GM12891 (cell line): Measurements from ENCODE around the gene MLH1.

Experiments
- DNase-seq: peaks from one replicate; pipeline ENCODE4 v3.0.0; 2011; ENCODE audit warnings: low spot score; ENCODE audit not compliant: insufficient read length
- FAIRE-seq: peaks from 2 replicates; lab custom pipeline; 2011; peaks lifted over from hg19 to GRCh38; lab: Jason Lieb, UNC
- PAX5 ChIP-seq: IDR thresholded peaks from 2 replicates; pipeline ENCODE4 v1.6.1; 2011; ENCODE audit warnings: low read length, moderate library complexity, mild to moderate bottlenecking; ENCODE audit not compliant: insufficient read depth, severe bottlenecking
- POLR2A ChIP-seq: IDR thresholded peaks from 2 replicates; pipeline ENCODE4 v1.6.1; 2011; ENCODE audit warnings: low read depth, low read length, control low read depth
- POLR2AphosphoS5 ChIP-seq: IDR thresholded peaks from 2 replicates; pipeline ENCODE4 v1.6.1; 2011; ENCODE audit warnings: low read depth, low read length, control low read depth
- POU2F2 ChIP-seq: IDR thresholded peaks from 2 replicates; pipeline ENCODE4 v1.6.1; 2011; ENCODE audit warnings: low read depth, mild to moderate bottlenecking, control low read depth, low read length, moderate library complexity
- SPI1 ChIP-seq: IDR thresholded peaks from 2 replicates; pipeline ENCODE4 v1.6.1; 2011; ENCODE audit warnings: low read depth, low read length, control low read depth
- TAF1 ChIP-seq: IDR thresholded peaks from 2 replicates; pipeline ENCODE4 v1.6.1; 2011; ENCODE audit warnings: low read depth, low read length, control low read depth

MLH1 gene

DNA sequence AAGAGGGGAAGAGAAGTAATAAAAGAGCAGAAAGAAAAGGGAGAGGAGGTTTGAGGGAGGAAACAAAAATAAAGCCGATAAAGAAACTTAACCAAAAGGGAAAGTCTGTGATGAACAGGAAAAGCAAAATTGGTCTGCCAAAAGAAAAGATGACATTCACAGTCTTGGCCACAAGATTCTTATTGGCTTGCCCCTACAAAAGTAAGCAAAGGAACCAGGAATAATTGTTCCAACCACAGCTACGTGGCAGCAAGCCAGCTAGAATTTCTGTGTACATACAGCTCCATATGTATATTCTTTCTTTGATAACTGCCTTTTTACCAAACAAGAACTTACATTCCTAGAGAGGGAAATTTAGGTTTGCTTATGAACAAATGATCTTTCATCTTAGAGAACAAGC, 79.6 kb downstream of the MLH1 start:
- FAIRE-seq (no peak), DNase-seq (no peak)
- TF ChIP-seq POU2F2: no peak

DNA sequence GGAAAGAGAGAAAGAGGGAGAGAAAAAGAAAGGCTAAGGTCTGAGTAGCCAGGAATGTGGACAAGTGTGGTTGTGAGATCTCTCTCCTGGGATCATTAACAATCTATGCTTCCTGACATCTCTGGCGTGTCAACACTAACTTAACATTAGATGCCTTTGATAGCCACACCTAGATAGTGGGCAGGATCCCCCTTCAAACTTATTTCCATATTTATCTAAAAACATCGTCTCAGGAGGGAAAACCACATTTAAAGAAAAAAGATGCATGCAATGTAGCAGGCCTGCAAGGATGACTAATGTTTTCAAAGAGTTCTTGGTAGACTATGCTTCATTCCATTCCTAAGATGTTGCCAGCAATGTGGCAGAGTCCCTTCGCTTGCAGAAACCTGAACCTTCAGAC, 80.9 kb downstream of the MLH1 start:
- FAIRE-seq (no peak), DNase-seq (no peak)
- no peak for TF ChIP-seq POU2F2
- TF ChIP-seq TAF1: no peak
- TF ChIP-seq POLR2AphosphoS5: no peak
- TF ChIP-seq SPI1: no peak
- TF ChIP-seq PAX5: no peak

DNA sequence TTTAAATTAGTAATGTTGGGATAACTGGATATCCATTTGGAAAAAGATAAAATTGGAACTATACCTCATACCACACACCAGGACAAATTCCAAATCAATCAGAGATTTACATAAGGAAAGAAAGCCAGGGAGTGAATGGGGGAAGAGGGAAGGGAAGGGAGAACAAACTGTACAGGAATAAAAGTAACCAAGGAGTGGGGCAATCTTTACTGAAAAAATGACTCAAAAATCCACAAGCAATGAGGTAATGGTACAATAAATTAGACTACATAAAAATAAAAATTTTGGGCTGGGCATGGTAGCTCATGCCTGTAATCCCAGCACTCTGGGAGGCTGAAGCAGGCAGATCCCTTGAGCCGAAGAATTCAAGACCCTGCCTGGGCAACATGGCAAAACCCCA, 82.6 kb downstream of the MLH1 start:
- FAIRE-seq: no peak
- no peak for DNase-seq
- no peak for TF ChIP-seq TAF1
- no peak for TF ChIP-seq POU2F2
- TF ChIP-seq PAX5: no peak

DNA sequence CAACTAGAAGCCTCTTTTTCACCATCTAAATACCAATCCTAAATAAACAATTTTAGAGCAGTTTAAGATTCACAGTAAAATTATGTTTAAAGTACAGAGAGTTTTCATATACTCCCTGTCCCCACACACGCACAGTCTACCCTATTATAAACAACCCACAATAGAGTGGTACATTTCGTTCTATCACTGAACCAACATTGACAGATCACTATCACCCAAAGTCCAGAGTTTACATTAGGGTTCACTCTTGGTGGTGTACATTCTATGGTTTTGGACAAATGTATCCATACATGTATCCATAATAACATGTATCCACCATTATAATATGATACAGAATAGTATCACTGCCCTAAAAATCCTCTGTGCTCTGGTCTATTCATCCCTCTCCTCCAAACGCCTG, 89.0 kb downstream of the MLH1 start:
- DNase-seq (no peak), FAIRE-seq (no peak)
- no peak for TF ChIP-seq POLR2AphosphoS5
- no peak for TF ChIP-seq POLR2A
- no peak for TF ChIP-seq POU2F2
- no peak for TF ChIP-seq TAF1

DNA sequence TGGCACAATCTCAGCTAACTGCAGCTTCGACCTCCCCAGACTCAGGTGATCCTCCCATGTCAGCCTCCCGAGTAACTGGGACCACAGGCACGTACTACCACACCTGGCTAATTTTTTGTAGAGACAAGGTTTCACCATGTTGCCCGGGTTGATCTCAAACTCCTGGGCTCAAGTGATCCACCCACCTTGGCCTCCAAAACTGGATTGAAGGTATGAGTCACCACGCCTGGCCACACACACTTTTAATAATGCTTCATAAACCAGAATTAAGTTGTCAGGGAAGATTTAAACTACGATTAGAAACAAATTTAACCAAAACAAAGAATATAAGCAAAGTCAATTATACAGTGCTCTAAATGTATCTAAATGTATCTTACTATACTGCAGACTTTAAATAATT, 93.6 kb downstream of the MLH1 start:
- TF ChIP-seq POU2F2: no peak
- no peak for TF ChIP-seq SPI1
- TF ChIP-seq PAX5: no peak
- no peak for TF ChIP-seq POLR2AphosphoS5
- no peak for TF ChIP-seq POLR2A
- no peak for TF ChIP-seq TAF1
- DNase-seq: no peak

DNA sequence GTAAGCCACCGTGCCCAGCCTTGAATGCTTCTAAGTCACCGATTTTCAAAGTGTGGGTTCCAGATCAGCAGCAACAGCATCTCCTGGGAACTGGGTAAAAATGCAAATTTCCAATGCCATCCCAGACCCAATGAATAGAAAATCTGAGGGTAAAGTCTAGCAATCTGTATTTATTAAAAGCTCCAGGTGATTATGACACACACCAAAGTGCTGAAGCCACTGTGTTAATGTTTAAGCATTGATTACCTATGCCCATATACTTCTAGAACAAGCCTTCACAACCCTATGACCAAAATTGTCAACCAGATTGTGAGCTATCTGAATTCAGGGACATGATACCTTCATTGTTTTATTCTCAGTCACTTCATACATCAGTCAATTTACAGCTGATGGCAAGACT, 94.6 kb downstream of the MLH1 start:
- TF ChIP-seq POLR2AphosphoS5 (no peak), POLR2A (no peak), SPI1 (no peak), TAF1 (no peak), PAX5 (no peak), POU2F2 (no peak)
- DNase-seq (no peak), FAIRE-seq (no peak)

More for the DNA sequence above, 93.6 kb downstream of the MLH1 start:
- no peak for FAIRE-seq

DNA sequence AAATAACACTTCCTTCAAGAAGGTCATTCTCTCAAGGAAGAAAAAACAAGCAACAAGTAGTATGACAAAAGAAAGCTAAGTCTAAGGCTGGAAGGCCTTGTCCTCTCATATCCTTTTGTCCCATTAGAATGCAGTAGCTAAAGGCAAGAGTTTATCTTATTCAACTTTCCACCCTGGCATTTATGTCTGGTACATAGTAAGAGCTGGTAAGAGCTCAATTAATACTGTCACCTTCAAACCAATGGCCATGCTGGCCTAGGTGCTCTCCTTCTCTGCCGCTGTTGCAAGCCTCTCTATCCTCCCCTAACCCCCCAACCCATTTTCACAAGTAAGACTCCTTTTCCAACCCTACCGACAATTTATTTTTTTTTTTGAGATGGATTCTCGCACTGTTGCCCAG, 99.2 kb downstream of the MLH1 start:
- DNase-seq (no peak), FAIRE-seq (no peak)
- no peak for TF ChIP-seq POU2F2
- TF ChIP-seq PAX5: no peak
- no peak for TF ChIP-seq POLR2A
- no peak for TF ChIP-seq SPI1
- no peak for TF ChIP-seq POLR2AphosphoS5
- TF ChIP-seq TAF1: no peak

DNA sequence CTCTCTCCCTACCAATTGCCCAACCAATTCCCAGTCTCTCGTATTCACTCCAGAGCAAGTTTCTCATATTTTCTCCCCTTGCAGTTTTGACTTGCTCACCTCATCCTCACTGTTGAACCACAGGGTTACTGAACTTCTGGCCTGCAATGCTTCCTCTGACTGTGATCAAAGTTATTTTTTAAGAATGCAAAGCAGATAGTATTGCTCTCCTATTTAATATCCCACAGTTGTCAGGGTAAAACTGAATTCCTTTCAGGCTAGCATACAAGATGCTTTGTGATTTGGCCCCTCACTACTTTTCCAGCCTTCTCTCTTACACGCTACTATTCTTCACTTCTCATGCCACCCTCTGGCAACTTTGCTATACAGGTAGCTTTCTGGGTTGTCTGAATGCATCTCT, 100.2 kb downstream of the MLH1 start:
- DNase-seq (no peak), FAIRE-seq (no peak)
- TF ChIP-seq POLR2A (no peak), POLR2AphosphoS5 (no peak), SPI1 (no peak), POU2F2 (no peak), TAF1 (no peak), PAX5 (no peak)

DNA sequence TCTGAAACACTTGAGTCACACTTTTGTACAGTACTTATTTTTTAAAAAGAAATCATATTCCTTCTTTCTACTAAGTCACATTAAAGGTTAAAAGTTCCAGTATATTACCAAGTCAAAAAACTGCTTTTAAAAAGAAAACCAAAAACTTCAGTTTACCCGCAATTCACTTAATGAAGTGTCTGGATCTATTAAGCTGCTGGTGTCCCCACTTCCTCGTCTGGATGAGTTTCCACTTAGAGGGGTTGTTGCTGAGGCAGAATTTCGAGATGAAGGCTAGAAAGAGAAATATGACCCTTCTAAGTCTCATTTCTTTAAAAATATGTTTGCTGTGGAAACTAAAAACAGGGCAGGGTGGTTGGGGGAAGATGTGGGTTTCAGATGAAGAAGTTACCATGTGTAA, 101.3 kb downstream of the MLH1 start:
- FAIRE-seq (no peak), DNase-seq (no peak)
- no peak for TF ChIP-seq POLR2AphosphoS5

DNA sequence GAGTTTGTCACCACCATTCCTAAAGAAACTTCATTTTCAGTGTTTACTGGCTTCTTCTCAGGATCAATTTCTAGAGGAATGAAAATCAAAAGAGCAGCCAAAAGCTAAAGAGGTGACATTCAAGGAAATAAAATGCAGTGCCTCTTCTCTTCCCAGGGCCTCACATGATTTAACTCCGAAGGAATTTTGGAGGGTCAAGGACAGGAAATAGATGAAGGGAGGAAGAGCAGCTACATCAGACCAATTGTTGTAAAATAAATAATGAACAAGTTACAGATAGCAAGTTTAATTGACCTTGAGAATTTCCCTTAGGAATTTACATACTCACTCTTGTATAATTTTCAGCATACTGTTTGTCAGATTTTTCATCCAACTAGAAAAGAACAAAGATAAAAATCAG, 103.0 kb downstream of the MLH1 start:
- TF ChIP-seq POLR2AphosphoS5 (no peak), POU2F2 (no peak), POLR2A (no peak)
- FAIRE-seq (no peak), DNase-seq (no peak)

DNA sequence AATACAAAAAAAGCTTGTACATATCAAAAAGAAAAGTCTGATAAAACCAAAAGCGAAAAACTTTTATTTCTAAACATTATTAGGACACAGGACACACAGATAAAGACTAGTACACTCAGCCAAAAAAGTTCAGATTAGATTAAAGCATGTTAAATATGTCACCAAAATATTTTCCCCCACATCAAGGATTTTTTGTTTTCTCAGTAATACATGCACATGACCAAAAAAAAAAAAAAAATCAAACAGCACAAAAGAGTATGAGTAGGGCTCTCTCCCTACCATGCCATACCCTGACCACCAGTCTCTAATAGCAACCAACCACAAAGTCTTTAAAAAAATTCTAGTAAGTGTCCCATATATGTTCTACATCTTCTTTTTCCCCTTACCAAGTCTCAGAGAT, 103.7 kb downstream of the MLH1 start:
- FAIRE-seq (no peak), DNase-seq (no peak)
- no peak for TF ChIP-seq POU2F2
- TF ChIP-seq PAX5: no peak
- no peak for TF ChIP-seq SPI1
- TF ChIP-seq TAF1: no peak
- no peak for TF ChIP-seq POLR2AphosphoS5
- no peak for TF ChIP-seq POLR2A

DNA sequence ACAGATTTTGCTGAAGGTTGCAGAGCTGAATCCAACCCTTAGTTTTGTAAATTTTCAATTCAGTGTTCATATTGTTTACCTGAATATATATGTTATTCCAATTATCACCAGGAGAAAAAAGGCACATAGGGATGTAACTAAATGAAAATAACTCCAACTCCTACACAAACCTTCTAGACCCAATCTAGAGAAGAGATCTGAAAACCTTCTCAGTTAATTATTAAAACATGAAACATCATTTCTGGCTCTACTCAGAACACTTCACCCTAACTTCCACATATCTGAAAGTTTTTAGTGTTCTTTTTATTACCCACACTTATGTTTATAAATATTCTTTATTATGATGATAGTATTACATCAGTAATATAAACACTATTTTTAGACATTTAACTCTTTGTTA, 104.5 kb downstream of the MLH1 start:
- FAIRE-seq: no peak
- no peak for DNase-seq
- TF ChIP-seq SPI1: no peak
- no peak for TF ChIP-seq POLR2A
- TF ChIP-seq TAF1: no peak
- TF ChIP-seq PAX5: no peak
- TF ChIP-seq POLR2AphosphoS5: no peak
- no peak for TF ChIP-seq POU2F2
